ENCODE data around the gene COX7A1. TPM values are rescaled to one million over a fixed set of nuclear protein-coding genes. Genes with fewer than 3 reads are reported as not detected.

Gene COX7A1
- total RNA-seq, 1 experiment from 2014 or later, result not detected

GRCh38 chr19:36112678-36113077, 39.6 kb downstream of the COX7A1 start:
- TF ChIP-seq CTCF (conservative IDR thresholded peaks at IDR 0.05; ENCODE audit: low read depth, low read length) (no peak), EZH2 (IDR thresholded peaks at IDR 0.05; ENCODE audit: borderline replicate concordance, low read depth, low read length, poor library complexity, severe bottlenecking) (no peak)
- no peak for DNase-seq (ENCODE audit: low spot score)
- peaks cover 14% of the 10 kb centered on the region for H3K36me3 ChIP-seq (ENCODE audit: insufficient read depth, low read length, poor library complexity, severe bottlenecking)
- no peaks in the 10 kb centered on the region for H3K27me3 ChIP-seq (replicated peaks; ENCODE audit: insufficient read depth, low read depth, low read length, poor library complexity)
- H3K4me1 ChIP-seq (ENCODE audit: insufficient read depth, low read length, poor library complexity, severe bottlenecking), result peaks cover 13% of the 10 kb centered on the region
- BruUV-seq (replicated peaks), result no TSS peak
- intact Hi-C loops (cut with micrococcal nuclease; ENCODE audit: unreplicated experiment), result no loop called here
- ChIA-PET CTCF (no interaction called here), POLR2A (ENCODE audit: low non-redundant PET) (no interaction called here)
- no peak overlapping the region for H3K27ac ChIP-seq (ENCODE audit: low read depth, low read length, poor library complexity, severe bottlenecking)
- no peaks in the 10 kb centered on the region for H3K9me3 ChIP-seq (ENCODE audit: low read depth, low read length, poor library complexity, severe bottlenecking)
- no peak overlapping the region for H3K4me3 ChIP-seq (ENCODE audit: low read depth, low read length, poor library complexity, severe bottlenecking)

GRCh38 chr19:36111200-36111539, 41.1 kb downstream of the COX7A1 start:
- CTCF ChIA-PET, result interaction anchor here (0.5 kb wide), 1 partner anchor 291 kb away, joined by 3 read pairs; no protein-coding TSS in a partner anchor
- H3K36me3 ChIP-seq (ENCODE audit: insufficient read depth, low read length, poor library complexity, severe bottlenecking), result peaks cover 14% of the 10 kb centered on the region

GRCh38 chr19:36110487-36111199, 41.6 kb downstream of the COX7A1 start, which contains the start of gene OVOL3:
TSS of gene OVOL3 (plus strand) at chr19:36111143. CDS start at chr19:36111203, 60 bp downstream.
- no peak for TF ChIP-seq CTCF (conservative IDR thresholded peaks at IDR 0.05; ENCODE audit: low read depth, low read length)
- TF ChIP-seq EZH2 (IDR thresholded peaks at IDR 0.05; ENCODE audit: borderline replicate concordance, low read depth, low read length, poor library complexity, severe bottlenecking), result no peak
- Histone ChIP-seq H3K4me3 (ENCODE audit: low read depth, low read length, poor library complexity, severe bottlenecking) (no peak within 1 kb of the TSS), H3K4me1 (ENCODE audit: insufficient read depth, low read length, poor library complexity, severe bottlenecking) (peaks cover 6% of the 10 kb centered on the region), H3K36me3 (ENCODE audit: insufficient read depth, low read length, poor library complexity, severe bottlenecking) (peaks cover 14% of the 10 kb centered on the region), H3K27ac (ENCODE audit: low read depth, low read length, poor library complexity, severe bottlenecking) (no peak within 1 kb of the TSS), H3K27me3 (replicated peaks; ENCODE audit: insufficient read depth, low read depth, low read length, poor library complexity) (no peaks in the 10 kb centered on the region), H3K9me3 (ENCODE audit: low read depth, low read length, poor library complexity, severe bottlenecking) (no peaks in the 10 kb centered on the region)
- no TSS peak for BruUV-seq (replicated peaks)
- CTCF ChIA-PET, result interaction anchor here (0.5 kb wide), 1 partner anchor 290 kb away, joined by 3 read pairs; no protein-coding TSS in a partner anchor
- POLR2A ChIA-PET (ENCODE audit: low non-redundant PET), result no interaction called here
- DNase-seq (ENCODE audit: low spot score), result no peak
- intact Hi-C loops (cut with micrococcal nuclease; ENCODE audit: unreplicated experiment), result no loop called here

More at GRCh38 chr19:36111200-36111539, 41.1 kb downstream of the COX7A1 start:
- Histone ChIP-seq H3K4me3 (ENCODE audit: low read depth, low read length, poor library complexity, severe bottlenecking) (no peak overlapping the region), H3K27ac (ENCODE audit: low read depth, low read length, poor library complexity, severe bottlenecking) (no peak overlapping the region), H3K27me3 (replicated peaks; ENCODE audit: insufficient read depth, low read depth, low read length, poor library complexity) (no peaks in the 10 kb centered on the region), H3K9me3 (ENCODE audit: low read depth, low read length, poor library complexity, severe bottlenecking) (no peaks in the 10 kb centered on the region), H3K4me1 (ENCODE audit: insufficient read depth, low read length, poor library complexity, severe bottlenecking) (peaks cover 9% of the 10 kb centered on the region)
- no peak for DNase-seq (ENCODE audit: low spot score)
- POLR2A ChIA-PET (ENCODE audit: low non-redundant PET), result no interaction called here
- TF ChIP-seq EZH2 (IDR thresholded peaks at IDR 0.05; ENCODE audit: borderline replicate concordance, low read depth, low read length, poor library complexity, severe bottlenecking) (no peak), CTCF (conservative IDR thresholded peaks at IDR 0.05; ENCODE audit: low read depth, low read length) (no peak)
- intact Hi-C loops (cut with micrococcal nuclease; ENCODE audit: unreplicated experiment), result no loop called here
- BruUV-seq (replicated peaks), result no TSS peak
